Caco-2 (cell line): ENCODE results near the gene MORN1. TPM values are rescaled to one million over a fixed set of nuclear protein-coding genes. Genes with fewer than 3 reads are reported as not detected.

ENCODE experiments used
- BruUV-seq: library from RNA; stranded (reverse); fragments of 400-500 nt; replicated peaks from 2 replicates; lab custom pipeline; 2021; lab: Mats Ljungman, UMichigan
- CTCF ChIA-PET: fragments of 300-600 bp; sonication (Branson Sonifier 250); formaldehyde crosslinking; loops from one replicate; lab custom pipeline; 2022; ENCODE audit warnings: antibody characterized with exemption; lab: Charles Lee
- POLR2A ChIA-PET: fragments of 300-600 bp; sonication (Branson Sonifier 250); formaldehyde crosslinking; loops from one replicate; lab custom pipeline; 2022; ENCODE audit warnings: antibody characterized with exemption; lab: Charles Lee
- DNase-seq, 2 experiments: peaks; one replicate each; pipeline versions ENCODE4 v3.0.0 to v3.0.0-alpha.2; 2020 to 2022
- H3K27me3 ChIP-seq: replicated peaks from 2 replicates; pipeline ENCODE4 v1.6.0; 2011; ENCODE audit warnings: low read length; ENCODE audit not compliant: control insufficient read depth, insufficient read depth
- H3K36me3 ChIP-seq: 2 replicates; pipeline ENCODE4 v1.5.1; 2011; ENCODE audit warnings: low read length; ENCODE audit not compliant: control insufficient read depth, insufficient read depth
- H3K4me1 ChIP-seq: fragments of 250-450 bp; sonication (Bioruptor Pico); 2 replicates; pipeline ENCODE4 v1.5.1; 2020; ENCODE audit warnings: mild to moderate bottlenecking
- H3K4me3 ChIP-seq: 2 replicates; pipeline ENCODE4 v1.5.1; 2011; ENCODE audit warnings: low read depth, mild to moderate bottlenecking, control low read depth, low read length
- H3K9me3 ChIP-seq: fragments of 250-450 bp; sonication (Bioruptor Pico); 2 replicates; pipeline ENCODE4 v1.5.1; 2020; ENCODE audit warnings: mild to moderate bottlenecking, moderate library complexity
- H3K27ac Mint-ChIP-seq: one replicate; pipeline ENCODE4 v1.8.0; 2022; ENCODE audit warnings: mixed read lengths; ENCODE audit not compliant: unreplicated experiment
- H3K27me3 Mint-ChIP-seq: one replicate; pipeline ENCODE4 v1.8.0; 2022; ENCODE audit warnings: mixed read lengths; ENCODE audit not compliant: insufficient read depth, unreplicated experiment
- H3K36me3 Mint-ChIP-seq: one replicate; pipeline ENCODE4 v1.8.0; 2022; ENCODE audit warnings: mild to moderate bottlenecking, mixed read lengths; ENCODE audit not compliant: insufficient read depth, unreplicated experiment
- H3K4me1 Mint-ChIP-seq: one replicate; pipeline ENCODE4 v1.8.0; 2022; ENCODE audit warnings: low read depth, mixed read lengths; ENCODE audit not compliant: unreplicated experiment
- H3K4me3 Mint-ChIP-seq: one replicate; pipeline ENCODE4 v1.8.0; 2022; ENCODE audit warnings: mild to moderate bottlenecking, moderate library complexity, mixed read lengths; ENCODE audit not compliant: unreplicated experiment
- H3K9me3 Mint-ChIP-seq: one replicate; pipeline ENCODE4 v1.8.0; 2022; ENCODE audit warnings: mixed read lengths; ENCODE audit not compliant: unreplicated experiment
- CTCF ChIP-seq, 2 experiments: fragments of 200-600 bp in 1 of 2; IDR thresholded peaks; 1 replicate in 1 of 2; 2 replicates in 1 of 2; pipeline versions ENCODE4 v1.5.1 to v1.8.0; 2011 to 2022; ENCODE audit warnings: antibody characterized with exemption in 1 of 2, control low read depth in 1 of 2, inconsistent platforms in 1 of 2, low read depth in 1 of 2, low read length in 1 of 2, mild to moderate bottlenecking in 1 of 2, moderate library complexity in 1 of 2; ENCODE audit not compliant: insufficient read depth in 1 of 2, severe bottlenecking in 1 of 2, unreplicated experiment in 1 of 2
- intact Hi-C: fragments of 100-400 bp; cut with micrococcal nuclease; formaldehyde crosslinking; loops from one replicate; pipeline ENCODE4 v1.10.0; 2022; ENCODE audit not compliant: unreplicated experiment
- total RNA-seq: library from RNA; stranded (reverse); gene quantifications from 2 replicates; pipeline ENCODE4 v1.2.3, GENCODE V29; 2022

Gene MORN1
- total RNA-seq, 1 experiment from 2014 or later = 8.6 TPM

- H3K36me3 Mint-ChIP-seq = peaks cover 43% of the 10 kb centered on the region
- CTCF ChIA-PET = no interaction called here
- POLR2A ChIA-PET = no interaction called here
- H3K27ac Mint-ChIP-seq = no peak overlapping the region
- no TSS peak for BruUV-seq
- Histone ChIP-seq H3K27me3 (no peaks in the 10 kb centered on the region), H3K36me3 (no peaks in the 10 kb centered on the region), H3K4me3 (no peak overlapping the region), H3K9me3 (no peaks in the 10 kb centered on the region), H3K4me1 (no peaks in the 10 kb centered on the region)
- intact Hi-C loops = no loop called here
- no peak for DNase-seq
- no peaks in the 10 kb centered on the region for H3K27me3 Mint-ChIP-seq
- H3K4me3 Mint-ChIP-seq = no peak overlapping the region
- no peak for TF ChIP-seq CTCF (IDR thresholded peaks at IDR 0.05; ENCODE audit: insufficient read depth in 1 of 2, low read depth in 1 of 2, low read length in 1 of 2, severe bottlenecking in 1 of 2, unreplicated experiment in 1 of 2)
- H3K9me3 Mint-ChIP-seq = no peaks in the 10 kb centered on the region
- no peaks in the 10 kb centered on the region for H3K4me1 Mint-ChIP-seq
Measured at GRCh38 chr1:2303781-2304180, 87.6 kb downstream of the MORN1 start.

- POLR2A ChIA-PET = no interaction called here
- H3K27me3 Mint-ChIP-seq = no peaks in the 10 kb centered on the region
- H3K4me3 Mint-ChIP-seq = no peak overlapping the region
- TF ChIP-seq CTCF (IDR thresholded peaks at IDR 0.05; ENCODE audit: insufficient read depth in 1 of 2, low read depth in 1 of 2, low read length in 1 of 2, severe bottlenecking in 1 of 2, unreplicated experiment in 1 of 2) = no peak
- Histone ChIP-seq H3K4me3 (no peak overlapping the region), H3K9me3 (no peaks in the 10 kb centered on the region), H3K27me3 (no peaks in the 10 kb centered on the region), H3K4me1 (no peaks in the 10 kb centered on the region), H3K36me3 (no peaks in the 10 kb centered on the region)
- H3K27ac Mint-ChIP-seq = no peak overlapping the region
- intact Hi-C loops = no loop called here
- H3K4me1 Mint-ChIP-seq = no peaks in the 10 kb centered on the region
- BruUV-seq = no TSS peak
- DNase-seq = no peak
- no peaks in the 10 kb centered on the region for H3K9me3 Mint-ChIP-seq
- CTCF ChIA-PET = no interaction called here
- H3K36me3 Mint-ChIP-seq = peaks cover 43% of the 10 kb centered on the region
Measured at GRCh38 chr1:2303016-2303775, 88.2 kb downstream of the MORN1 start.

DNA sequence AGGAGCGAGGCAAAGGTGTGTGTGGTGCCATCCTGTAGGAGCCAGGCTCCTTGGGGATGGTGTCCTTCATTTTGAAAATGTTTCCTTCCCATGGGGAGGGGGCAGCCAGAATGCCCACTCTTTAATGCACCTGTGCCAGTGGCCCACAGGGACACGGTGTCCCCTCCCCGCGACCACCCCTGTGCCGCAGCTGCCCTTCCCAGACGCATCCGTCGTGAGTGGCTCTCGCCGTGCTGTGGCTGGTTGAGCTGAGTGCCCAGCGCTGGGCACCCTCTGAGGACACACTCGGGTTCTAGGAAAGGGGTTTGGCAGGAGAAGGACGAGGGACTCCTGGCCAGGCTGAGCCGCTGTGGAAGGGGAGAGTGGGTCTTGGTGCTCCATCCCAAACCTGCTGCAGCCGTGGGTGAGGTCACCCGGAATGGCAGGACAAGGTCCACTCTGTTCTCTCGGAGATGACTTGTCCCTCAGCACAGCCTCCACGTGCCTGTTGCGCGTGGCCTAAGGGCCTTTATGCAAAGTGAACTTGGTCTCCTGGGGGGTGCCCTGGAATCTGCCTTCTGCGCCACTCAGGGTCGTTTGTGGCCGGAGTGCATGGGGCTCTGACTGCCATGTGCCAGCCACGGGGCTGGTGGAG is 88.9 kb downstream of the MORN1 start:
- Mint-ChIP-seq H3K27me3 (no peaks in the 10 kb centered on the region), H3K4me3 (no peak overlapping the region), H3K27ac (no peak overlapping the region), H3K4me1 (no peaks in the 10 kb centered on the region), H3K9me3 (no peaks in the 10 kb centered on the region), H3K36me3 (peaks cover 35% of the 10 kb centered on the region)
- no peak for TF ChIP-seq CTCF (IDR thresholded peaks at IDR 0.05; ENCODE audit: insufficient read depth in 1 of 2, low read depth in 1 of 2, low read length in 1 of 2, severe bottlenecking in 1 of 2, unreplicated experiment in 1 of 2)
- Histone ChIP-seq H3K27me3 (no peaks in the 10 kb centered on the region), H3K4me1 (no peaks in the 10 kb centered on the region), H3K4me3 (no peak overlapping the region), H3K36me3 (no peaks in the 10 kb centered on the region), H3K9me3 (no peaks in the 10 kb centered on the region)
- ChIA-PET CTCF (no interaction called here), POLR2A (no interaction called here)
- DNase-seq = no peak
- BruUV-seq = no TSS peak
- intact Hi-C loops = no loop called here
